HEK293 (cell line): Measurements from ENCODE around the gene NCAPG.

Experiments
- CTCF ChIA-PET: fragments of 350-600 bp; formaldehyde crosslinking; extraction: SDS; loops from one replicate; lab custom pipeline; 2021; ENCODE audit warnings: antibody characterized with exemption; lab: Yijun Ruan, JAX
- POLR2A ChIA-PET: fragments of 300-600 bp; formaldehyde crosslinking; extraction: SDS; loops from one replicate; lab custom pipeline; 2020; ENCODE audit warnings: antibody characterized with exemption, inconsistent platforms; lab: Yijun Ruan, JAX
- H3K27ac ChIP-seq: fragments of 200-500 bp; sonication (Bioruptor generic); 2 replicates; pipeline ENCODE4 v1.5.1; 2014; ENCODE audit warnings: low read depth, low read length, control low read depth, inconsistent platforms; ENCODE audit errors: extremely low read depth
- H3K36me3 ChIP-seq, 2 experiments: fragments of 200-500 bp in 1 of 2; sonication (Bioruptor generic) in 1 of 2; 1 replicate in 1 of 2; 2 replicates in 1 of 2; pipeline ENCODE4 v1.5.1; 2014 to 2017; ENCODE audit warnings: inconsistent platforms in 2 of 2, low read length in 2 of 2; ENCODE audit not compliant: control insufficient read depth in 2 of 2, insufficient read depth in 1 of 2
- H3K4me1 ChIP-seq: fragments of 200-500 bp; sonication (Bioruptor generic); 2 replicates; pipeline ENCODE4 v1.5.1; 2014; ENCODE audit warnings: mild to moderate bottlenecking, low read length, inconsistent platforms; ENCODE audit not compliant: control insufficient read depth, insufficient read depth
- H3K4me3 ChIP-seq: 2 replicates; pipeline ENCODE4 v1.5.1; 2011; ENCODE audit warnings: low read depth, mild to moderate bottlenecking, control low read depth, low read length, moderate library complexity
- H3K9me3 ChIP-seq: fragments of 200-500 bp; sonication (Bioruptor generic); 2 replicates; pipeline ENCODE4 v1.5.1; 2014; ENCODE audit warnings: low read depth, low read length, inconsistent platforms; ENCODE audit not compliant: control insufficient read depth, insufficient read depth
- HOXA7 ChIP-seq: sonication (generic); formaldehyde crosslinking; IDR thresholded peaks from 2 replicates; pipeline ENCODE4 v1.8.1; 2022; ENCODE audit warnings: missing genetic modification reagents, borderline replicate concordance
- MEIS1 ChIP-seq: sonication (generic); formaldehyde crosslinking; IDR thresholded peaks from 2 replicates; pipeline ENCODE4 v1.8.1; 2022; ENCODE audit warnings: missing genetic modification reagents, mild to moderate bottlenecking, borderline replicate concordance
- ZBTB20 ChIP-seq: fragments of 450-650 bp; formaldehyde crosslinking; IDR thresholded peaks from 2 replicates; pipeline ENCODE4 v1.5.1; 2016; ENCODE audit warnings: missing biosample characterization, missing genetic modification characterization
- ZBTB8A ChIP-seq: fragments of 450-650 bp; formaldehyde crosslinking; IDR thresholded peaks from 2 replicates; pipeline ENCODE4 v1.5.1; 2016; ENCODE audit warnings: missing biosample characterization, missing genetic modification characterization
- ZNF112 ChIP-seq: fragments of 450-650 bp; formaldehyde crosslinking; IDR thresholded peaks from 2 replicates; pipeline ENCODE4 v1.5.0; 2017; ENCODE audit warnings: missing biosample characterization, missing genetic modification characterization
- ZNF354C ChIP-seq: fragments of 450-650 bp; formaldehyde crosslinking; IDR thresholded peaks from 2 replicates; pipeline ENCODE4 v1.5.1; 2016; ENCODE audit warnings: missing biosample characterization, missing genetic modification characterization, low read depth, borderline replicate concordance
- ZNF394 ChIP-seq: fragments of 450-650 bp; formaldehyde crosslinking; IDR thresholded peaks from 2 replicates; pipeline ENCODE4 v1.5.1; 2016; ENCODE audit warnings: missing biosample characterization, missing genetic modification characterization, mild to moderate bottlenecking, moderate library complexity, borderline replicate concordance
- ZNF473 ChIP-seq: fragments of 450-650 bp; formaldehyde crosslinking; IDR thresholded peaks from 2 replicates; pipeline ENCODE4 v1.5.1; 2017; ENCODE audit warnings: missing biosample characterization, missing genetic modification characterization
- ZNF501 ChIP-seq: fragments of 450-650 bp; formaldehyde crosslinking; IDR thresholded peaks from 2 replicates; pipeline ENCODE4 v1.5.1; 2016; ENCODE audit warnings: missing biosample characterization, missing genetic modification characterization
- ZNF521 ChIP-seq: fragments of 450-650 bp; formaldehyde crosslinking; IDR thresholded peaks from 2 replicates; pipeline ENCODE4 v1.5.1; 2017; ENCODE audit warnings: missing biosample characterization, mild to moderate bottlenecking, missing genetic modification characterization
- ZNF558 ChIP-seq: fragments of 450-650 bp; formaldehyde crosslinking; IDR thresholded peaks from 2 replicates; pipeline ENCODE4 v1.5.1; 2016; ENCODE audit warnings: missing biosample characterization, missing genetic modification characterization
- ZSCAN23 ChIP-seq: fragments of 450-650 bp; formaldehyde crosslinking; IDR thresholded peaks from 2 replicates; pipeline ENCODE4 v1.5.1; 2016; ENCODE audit warnings: missing biosample characterization, missing genetic modification characterization
- TF ChIP-seq, protein P1 (sequence below): fragments of 450-650 bp; formaldehyde crosslinking; IDR thresholded peaks from 2 replicates; pipeline ENCODE4 v1.5.1; 2016; ENCODE audit warnings: missing biosample characterization, missing genetic modification characterization
- TF ChIP-seq, protein P2 (sequence below): fragments of 450-650 bp; formaldehyde crosslinking; IDR thresholded peaks from 2 replicates; pipeline ENCODE4 v1.5.1; 2017; ENCODE audit warnings: missing biosample characterization, missing genetic modification characterization
- TF ChIP-seq, protein P3 (sequence below): fragments of 450-650 bp; formaldehyde crosslinking; IDR thresholded peaks from 2 replicates; pipeline ENCODE4 v1.5.1; 2016; ENCODE audit warnings: missing biosample characterization, missing genetic modification characterization
- TF ChIP-seq, protein P4 (sequence below): fragments of 450-650 bp; formaldehyde crosslinking; IDR thresholded peaks from 2 replicates; pipeline ENCODE4 v1.5.1; 2016; ENCODE audit warnings: missing biosample characterization, missing genetic modification characterization
- TF ChIP-seq, protein P5 (sequence below): fragments of 450-650 bp; formaldehyde crosslinking; IDR thresholded peaks from 2 replicates; pipeline ENCODE4 v1.5.1; 2016; ENCODE audit warnings: missing biosample characterization, missing genetic modification characterization
- TF ChIP-seq, protein P6 (sequence below): fragments of 450-650 bp; formaldehyde crosslinking; IDR thresholded peaks from 2 replicates; pipeline ENCODE4 v1.5.1; 2016; ENCODE audit warnings: missing biosample characterization, missing genetic modification characterization
- TF ChIP-seq, protein P7 (sequence below): fragments of 450-650 bp; IDR thresholded peaks from 2 replicates; pipeline ENCODE4 v1.5.1; 2018; ENCODE audit warnings: missing biosample characterization, mild to moderate bottlenecking, missing genetic modification characterization

The NCAPG gene

GRCh38 chr4:17884511-17884910 lies 73.7 kb downstream of the NCAPG start (continued):
- TF ChIP-seq ZNF394 (tag by site-specific recombination) (no peak), ZNF112 (tag by site-specific recombination) (no peak)
- TF ChIP-seq, protein P1, sequence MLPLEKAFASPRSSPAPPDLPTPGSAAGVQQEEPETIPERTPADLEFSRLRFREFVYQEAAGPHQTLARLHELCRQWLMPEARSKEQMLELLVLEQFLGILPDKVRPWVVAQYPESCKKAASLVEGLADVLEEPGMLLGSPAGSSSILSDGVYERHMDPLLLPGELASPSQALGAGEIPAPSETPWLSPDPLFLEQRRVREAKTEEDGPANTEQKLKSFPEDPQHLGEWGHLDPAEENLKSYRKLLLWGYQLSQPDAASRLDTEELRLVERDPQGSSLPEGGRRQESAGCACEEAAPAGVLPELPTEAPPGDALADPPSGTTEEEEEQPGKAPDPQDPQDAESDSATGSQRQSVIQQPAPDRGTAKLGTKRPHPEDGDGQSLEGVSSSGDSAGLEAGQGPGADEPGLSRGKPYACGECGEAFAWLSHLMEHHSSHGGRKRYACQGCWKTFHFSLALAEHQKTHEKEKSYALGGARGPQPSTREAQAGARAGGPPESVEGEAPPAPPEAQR (tag by site-specific recombination), result no peak

DNA sequence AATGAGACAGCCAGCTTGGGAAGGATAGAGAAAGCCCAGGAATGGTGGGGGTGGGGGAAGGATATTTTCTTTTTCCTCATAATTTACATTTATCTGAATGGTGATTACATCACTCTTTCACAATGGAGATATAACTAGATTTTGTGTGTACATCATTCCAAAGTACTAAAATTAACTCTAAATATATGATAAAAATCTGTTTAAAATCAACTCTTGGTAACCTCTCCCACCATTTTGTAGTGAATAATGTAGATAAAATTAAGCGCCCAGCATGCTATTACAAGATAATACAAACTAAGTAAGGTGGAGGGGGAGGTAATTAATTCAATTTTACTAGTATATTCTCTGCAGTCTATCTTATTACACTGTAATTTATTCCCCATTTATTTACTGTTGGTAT lies 78.9 kb downstream of the NCAPG start:
- Histone ChIP-seq H3K27ac (no peak overlapping the region), H3K4me1 (no peaks in the 10 kb centered on the region), H3K9me3 (no peaks in the 10 kb centered on the region), H3K4me3 (no peak overlapping the region), H3K36me3 (no peaks in the 10 kb centered on the region)
- TF ChIP-seq, protein P2, sequence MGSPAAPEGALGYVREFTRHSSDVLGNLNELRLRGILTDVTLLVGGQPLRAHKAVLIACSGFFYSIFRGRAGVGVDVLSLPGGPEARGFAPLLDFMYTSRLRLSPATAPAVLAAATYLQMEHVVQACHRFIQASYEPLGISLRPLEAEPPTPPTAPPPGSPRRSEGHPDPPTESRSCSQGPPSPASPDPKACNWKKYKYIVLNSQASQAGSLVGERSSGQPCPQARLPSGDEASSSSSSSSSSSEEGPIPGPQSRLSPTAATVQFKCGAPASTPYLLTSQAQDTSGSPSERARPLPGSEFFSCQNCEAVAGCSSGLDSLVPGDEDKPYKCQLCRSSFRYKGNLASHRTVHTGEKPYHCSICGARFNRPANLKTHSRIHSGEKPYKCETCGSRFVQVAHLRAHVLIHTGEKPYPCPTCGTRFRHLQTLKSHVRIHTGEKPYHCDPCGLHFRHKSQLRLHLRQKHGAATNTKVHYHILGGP (tag by site-specific recombination), result no peak
- TF ChIP-seq ZNF473 (no peak), ZNF394 (tag by site-specific recombination) (no peak), ZNF521 (tag by site-specific recombination) (no peak), ZSCAN23 (tag by site-specific recombination) (no peak), ZNF558 (tag by site-specific recombination) (no peak)
- TF ChIP-seq, protein P3, sequence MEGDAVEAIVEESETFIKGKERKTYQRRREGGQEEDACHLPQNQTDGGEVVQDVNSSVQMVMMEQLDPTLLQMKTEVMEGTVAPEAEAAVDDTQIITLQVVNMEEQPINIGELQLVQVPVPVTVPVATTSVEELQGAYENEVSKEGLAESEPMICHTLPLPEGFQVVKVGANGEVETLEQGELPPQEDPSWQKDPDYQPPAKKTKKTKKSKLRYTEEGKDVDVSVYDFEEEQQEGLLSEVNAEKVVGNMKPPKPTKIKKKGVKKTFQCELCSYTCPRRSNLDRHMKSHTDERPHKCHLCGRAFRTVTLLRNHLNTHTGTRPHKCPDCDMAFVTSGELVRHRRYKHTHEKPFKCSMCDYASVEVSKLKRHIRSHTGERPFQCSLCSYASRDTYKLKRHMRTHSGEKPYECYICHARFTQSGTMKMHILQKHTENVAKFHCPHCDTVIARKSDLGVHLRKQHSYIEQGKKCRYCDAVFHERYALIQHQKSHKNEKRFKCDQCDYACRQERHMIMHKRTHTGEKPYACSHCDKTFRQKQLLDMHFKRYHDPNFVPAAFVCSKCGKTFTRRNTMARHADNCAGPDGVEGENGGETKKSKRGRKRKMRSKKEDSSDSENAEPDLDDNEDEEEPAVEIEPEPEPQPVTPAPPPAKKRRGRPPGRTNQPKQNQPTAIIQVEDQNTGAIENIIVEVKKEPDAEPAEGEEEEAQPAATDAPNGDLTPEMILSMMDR (tag by site-specific recombination), result no peak
- POLR2A ChIA-PET, result no interaction called here
- CTCF ChIA-PET, result no interaction called here

GRCh38 chr4:17894421-17894820 lies 83.6 kb downstream of the NCAPG start:
- no peak overlapping the region for H3K27ac ChIP-seq
- no peaks in the 10 kb centered on the region for H3K9me3 ChIP-seq
- no peaks in the 10 kb centered on the region for H3K36me3 ChIP-seq
- no peaks in the 10 kb centered on the region for H3K4me1 ChIP-seq
- ChIA-PET CTCF (no interaction called here), POLR2A (no interaction called here)
- H3K4me3 ChIP-seq, result no peak overlapping the region
- TF ChIP-seq ZNF354C (no peak), MEIS1 (CRISPR knock-in tag) (no peak), ZBTB20 (no peak), ZBTB8A (tag by site-specific recombination) (no peak), HOXA7 (no peak), ZNF501 (tag by site-specific recombination) (no peak)
- TF ChIP-seq, protein P2 (tag by site-specific recombination), result no peak
- TF ChIP-seq, protein P4, sequence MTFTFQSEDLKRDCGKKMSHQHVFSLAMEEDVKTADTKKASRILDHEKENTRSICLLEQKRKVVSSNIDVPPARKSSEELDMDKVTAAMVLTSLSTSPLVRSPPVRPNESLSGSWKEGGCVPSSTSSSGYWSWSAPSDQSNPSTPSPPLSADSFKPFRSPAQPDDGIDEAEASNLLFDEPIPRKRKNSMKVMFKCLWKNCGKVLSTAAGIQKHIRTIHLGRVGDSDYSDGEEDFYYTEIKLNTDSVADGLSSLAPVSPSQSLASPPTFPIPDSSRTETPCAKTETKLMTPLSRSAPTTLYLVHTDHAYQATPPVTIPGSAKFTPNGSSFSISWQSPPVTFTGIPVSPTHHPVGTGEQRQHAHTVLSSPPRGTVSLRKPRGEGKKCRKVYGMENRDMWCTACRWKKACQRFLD (tag by site-specific recombination), result no peak
- TF ChIP-seq, protein P5, sequence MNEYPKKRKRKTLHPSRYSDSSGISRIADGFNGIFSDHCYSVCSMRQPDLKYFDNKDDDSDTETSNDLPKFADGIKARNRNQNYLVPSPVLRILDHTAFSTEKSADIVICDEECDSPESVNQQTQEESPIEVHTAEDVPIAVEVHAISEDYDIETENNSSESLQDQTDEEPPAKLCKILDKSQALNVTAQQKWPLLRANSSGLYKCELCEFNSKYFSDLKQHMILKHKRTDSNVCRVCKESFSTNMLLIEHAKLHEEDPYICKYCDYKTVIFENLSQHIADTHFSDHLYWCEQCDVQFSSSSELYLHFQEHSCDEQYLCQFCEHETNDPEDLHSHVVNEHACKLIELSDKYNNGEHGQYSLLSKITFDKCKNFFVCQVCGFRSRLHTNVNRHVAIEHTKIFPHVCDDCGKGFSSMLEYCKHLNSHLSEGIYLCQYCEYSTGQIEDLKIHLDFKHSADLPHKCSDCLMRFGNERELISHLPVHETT, result no peak
- TF ChIP-seq, protein P6, sequence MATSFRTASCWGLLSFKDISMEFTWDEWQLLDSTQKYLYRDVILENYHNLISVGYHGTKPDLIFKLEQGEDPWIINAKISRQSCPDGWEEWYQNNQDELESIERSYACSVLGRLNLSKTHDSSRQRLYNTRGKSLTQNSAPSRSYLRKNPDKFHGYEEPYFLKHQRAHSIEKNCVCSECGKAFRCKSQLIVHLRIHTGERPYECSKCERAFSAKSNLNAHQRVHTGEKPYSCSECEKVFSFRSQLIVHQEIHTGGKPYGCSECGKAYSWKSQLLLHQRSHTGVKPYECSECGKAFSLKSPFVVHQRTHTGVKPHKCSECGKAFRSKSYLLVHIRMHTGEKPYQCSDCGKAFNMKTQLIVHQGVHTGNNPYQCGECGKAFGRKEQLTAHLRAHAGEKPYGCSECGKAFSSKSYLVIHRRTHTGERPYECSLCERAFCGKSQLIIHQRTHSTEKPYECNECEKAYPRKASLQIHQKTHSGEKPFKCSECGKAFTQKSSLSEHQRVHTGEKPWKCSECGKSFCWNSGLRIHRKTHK, result no peak
- TF ChIP-seq, protein P7, sequence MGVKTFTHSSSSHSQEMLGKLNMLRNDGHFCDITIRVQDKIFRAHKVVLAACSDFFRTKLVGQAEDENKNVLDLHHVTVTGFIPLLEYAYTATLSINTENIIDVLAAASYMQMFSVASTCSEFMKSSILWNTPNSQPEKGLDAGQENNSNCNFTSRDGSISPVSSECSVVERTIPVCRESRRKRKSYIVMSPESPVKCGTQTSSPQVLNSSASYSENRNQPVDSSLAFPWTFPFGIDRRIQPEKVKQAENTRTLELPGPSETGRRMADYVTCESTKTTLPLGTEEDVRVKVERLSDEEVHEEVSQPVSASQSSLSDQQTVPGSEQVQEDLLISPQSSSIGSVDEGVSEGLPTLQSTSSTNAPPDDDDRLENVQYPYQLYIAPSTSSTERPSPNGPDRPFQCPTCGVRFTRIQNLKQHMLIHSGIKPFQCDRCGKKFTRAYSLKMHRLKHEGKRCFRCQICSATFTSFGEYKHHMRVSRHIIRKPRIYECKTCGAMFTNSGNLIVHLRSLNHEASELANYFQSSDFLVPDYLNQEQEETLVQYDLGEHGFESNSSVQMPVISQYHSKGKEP (tag by site-specific recombination), result no peak
